NCI-H1417 (cell line): ENCODE results near the gene AOC1.

ENCODE experiments used
- DNase-seq, 3 experiments: peaks; one replicate each; lab custom pipeline; 2025; lab: John Stamatoyannopoulos, UW

Gene AOC1

GRCh38 chr7:150835702-150836280 lies 16.5 kb upstream of the AOC1 start:
- no peak for DNase-seq

GRCh38 chr7:150838965-150839650 lies 13.2 kb upstream of the AOC1 start:
- no peak for DNase-seq

GRCh38 chr7:150842018-150842417 lies 10.3 kb upstream of the AOC1 start:
- DNase-seq, result no peak

- DNase-seq, result no peak
Observed at GRCh38 chr7:150842716-150843115, 9.6 kb upstream of the AOC1 start.

GRCh38 chr7:150845421-150845861 lies 6.9 kb upstream of the AOC1 start:
- no peak for DNase-seq

GRCh38 chr7:150846291-150847115 lies 5.8 kb upstream of the AOC1 start:
- no peak for DNase-seq

- no peak for DNase-seq
Observed at GRCh38 chr7:150847536-150847935, 4.8 kb upstream of the AOC1 start.

- no peak for DNase-seq
Observed at GRCh38 chr7:150848111-150848510, 4.2 kb upstream of the AOC1 start.

- no peak for DNase-seq
Observed at GRCh38 chr7:150848561-150849115, 3.7 kb upstream of the AOC1 start.

- DNase-seq, result no peak
Observed at GRCh38 chr7:150849204-150849775, 3.0 kb upstream of the AOC1 start.

GRCh38 chr7:150850273-150850672 lies 2.0 kb upstream of the AOC1 start:
- no peak for DNase-seq

- DNase-seq, result no peak
Observed at GRCh38 chr7:150851492-150852370, 586 bp upstream of the AOC1 start.

GRCh38 chr7:150854066-150855000 lies 2.0 kb downstream of the AOC1 start:
- no peak for DNase-seq

- DNase-seq, result peak in 1 of 3 experiments; percentile 62
Observed at GRCh38 chr7:150855046-150855445, 2.7 kb downstream of the AOC1 start.

- DNase-seq, result no peak
Observed at GRCh38 chr7:150855476-150856302, 3.4 kb downstream of the AOC1 start.

- no peak for DNase-seq
Observed at GRCh38 chr7:150856303-150857275, 4.3 kb downstream of the AOC1 start.

- DNase-seq, result no peak
Observed at GRCh38 chr7:150857276-150858055, 5.1 kb downstream of the AOC1 start.
